ENCODE results near the gene CILP2.

Gene CILP2

GRCh38 chr19:19515642-19516519 lies 22.2 kb upstream of the CILP2 start, which contains the start of gene NDUFA13:
NDUFA13 (plus strand) TSS chr19:19516225; CDS start chr19:19516239, 14 bp downstream.
- Histone ChIP-seq H3K4me3 (ENCODE audit: low read length, poor library complexity, severe bottlenecking) (peak within 1 kb of the TSS; percentile 92), H3K9me3 (ENCODE audit: insufficient read depth, low read depth, low read length) (no peaks in the 10 kb centered on the region), H3K79me2 (ENCODE audit: insufficient read depth, low read length) (peaks cover 57% of the 10 kb centered on the region), H3K27me3 (ENCODE audit: insufficient read depth, low read length, poor library complexity, severe bottlenecking) (no peaks in the 10 kb centered on the region), H4K20me1 (ENCODE audit: insufficient read depth, low read length, poor library complexity, severe bottlenecking) (peaks cover 8% of the 10 kb centered on the region), H3K4me2 (ENCODE audit: low read depth, low read length, poor library complexity, severe bottlenecking) (peak within 1 kb of the TSS; percentile 96), H3F3A (ENCODE audit: low read depth) (no peaks in the 10 kb centered on the region), H3K9ac (ENCODE audit: low read depth, low read length, poor library complexity, severe bottlenecking) (peak within 1 kb of the TSS; percentile 94), H3K4me1 (ENCODE audit: insufficient read depth, low read length, poor library complexity, severe bottlenecking) (peaks cover 25% of the 10 kb centered on the region), H2AFZ (ENCODE audit: low read length) (peak within 1 kb of the TSS; percentile 66), H3K36me3 (ENCODE audit: insufficient read depth, low read length) (0 out of 2 replicates have a peak, but pooled peaks cover 2% of the 10 kb centered on the region), H3K9me2 (replicated peaks; ENCODE audit: low read depth, low read length) (no peaks in the 10 kb centered on the region)
- peak; percentile 18; the same call in 1 of the 2 replicates for TF ChIP-seq CTCF (conservative IDR thresholded peaks at IDR 0.05; ENCODE audit: low read length)
- TF ChIP-seq EZH2phosphoT487 (IDR thresholded peaks at IDR 0.05; ENCODE audit: borderline replicate concordance): no peak

GRCh38 chr19:19517235-19517619 lies 20.8 kb upstream of the CILP2 start:
- H3K4me1 ChIP-seq (ENCODE audit: insufficient read depth, low read length, poor library complexity, severe bottlenecking): peaks cover 25% of the 10 kb centered on the region
- peaks cover 16% of the 10 kb centered on the region for H4K20me1 ChIP-seq (ENCODE audit: insufficient read depth, low read length, poor library complexity, severe bottlenecking)
- 0 out of 2 replicates have a peak, but pooled peaks cover 2% of the 10 kb centered on the region for H3K36me3 ChIP-seq (ENCODE audit: insufficient read depth, low read length)
- no peaks in the 10 kb centered on the region for H3K27me3 ChIP-seq (ENCODE audit: insufficient read depth, low read length, poor library complexity, severe bottlenecking)
- no peaks in the 10 kb centered on the region for H3F3A ChIP-seq (ENCODE audit: low read depth)
- no peak for TF ChIP-seq EZH2phosphoT487 (IDR thresholded peaks at IDR 0.05; ENCODE audit: borderline replicate concordance)
- TF ChIP-seq CTCF (conservative IDR thresholded peaks at IDR 0.05; ENCODE audit: low read length): no peak
- peak overlapping the region; percentile 83 for H3K4me2 ChIP-seq (ENCODE audit: low read depth, low read length, poor library complexity, severe bottlenecking)
- H3K9ac ChIP-seq (ENCODE audit: low read depth, low read length, poor library complexity, severe bottlenecking): peak overlapping the region; percentile 94
- peaks cover 67% of the 10 kb centered on the region for H3K79me2 ChIP-seq (ENCODE audit: insufficient read depth, low read length)
- peak overlapping the region; percentile 92 for H3K4me3 ChIP-seq (ENCODE audit: low read length, poor library complexity, severe bottlenecking)
- H3K9me2 ChIP-seq (replicated peaks; ENCODE audit: low read depth, low read length): no peaks in the 10 kb centered on the region
- H3K9me3 ChIP-seq (ENCODE audit: insufficient read depth, low read depth, low read length): no peaks in the 10 kb centered on the region
- no peak overlapping the region for H2AFZ ChIP-seq (ENCODE audit: low read length)

- H3K9me2 ChIP-seq (replicated peaks; ENCODE audit: low read depth, low read length): no peaks in the 10 kb centered on the region
- H2AFZ ChIP-seq (ENCODE audit: low read length): no peak overlapping the region
- H3K4me1 ChIP-seq (ENCODE audit: insufficient read depth, low read length, poor library complexity, severe bottlenecking): peaks cover 31% of the 10 kb centered on the region
- H3K9me3 ChIP-seq (ENCODE audit: insufficient read depth, low read depth, low read length): no peaks in the 10 kb centered on the region
- no peak overlapping the region for H3K4me3 ChIP-seq (ENCODE audit: low read length, poor library complexity, severe bottlenecking)
- H4K20me1 ChIP-seq (ENCODE audit: insufficient read depth, low read length, poor library complexity, severe bottlenecking): peaks cover 42% of the 10 kb centered on the region
- peak overlapping the region; percentile 22 for H3K4me2 ChIP-seq (ENCODE audit: low read depth, low read length, poor library complexity, severe bottlenecking)
- no peaks in the 10 kb centered on the region for H3K27me3 ChIP-seq (ENCODE audit: insufficient read depth, low read length, poor library complexity, severe bottlenecking)
- TF ChIP-seq EZH2phosphoT487 (IDR thresholded peaks at IDR 0.05; ENCODE audit: borderline replicate concordance) (no peak), CTCF (conservative IDR thresholded peaks at IDR 0.05; ENCODE audit: low read length) (no peak)
- peaks cover 91% of the 10 kb centered on the region for H3K79me2 ChIP-seq (ENCODE audit: insufficient read depth, low read length)
- H3K9ac ChIP-seq (ENCODE audit: low read depth, low read length, poor library complexity, severe bottlenecking): no peak overlapping the region
- no peaks in the 10 kb centered on the region for H3F3A ChIP-seq (ENCODE audit: low read depth)
- H3K36me3 ChIP-seq (ENCODE audit: insufficient read depth, low read length): peaks cover 2% of the 10 kb centered on the region; the same call in 1 of the 2 replicates
These were observed 17.1 kb upstream of the CILP2 start for GRCh38 chr19:19520989-19521388.
